HG03139 (cell line): ENCODE results near the gene TRPM8.
"Not testable (repeated sequence)": the region's sequence is repeated elsewhere in the genome, so short reads cannot be mapped to it uniquely, and the experiment has no call there.

Experiments
- ATAC-seq: cut with Tn5 transposase; IDR thresholded peaks from one replicate; pipeline ENCODE4 v1.9.1; 2021; ENCODE audit not compliant: unreplicated experiment

TRPM8 gene

DNA sequence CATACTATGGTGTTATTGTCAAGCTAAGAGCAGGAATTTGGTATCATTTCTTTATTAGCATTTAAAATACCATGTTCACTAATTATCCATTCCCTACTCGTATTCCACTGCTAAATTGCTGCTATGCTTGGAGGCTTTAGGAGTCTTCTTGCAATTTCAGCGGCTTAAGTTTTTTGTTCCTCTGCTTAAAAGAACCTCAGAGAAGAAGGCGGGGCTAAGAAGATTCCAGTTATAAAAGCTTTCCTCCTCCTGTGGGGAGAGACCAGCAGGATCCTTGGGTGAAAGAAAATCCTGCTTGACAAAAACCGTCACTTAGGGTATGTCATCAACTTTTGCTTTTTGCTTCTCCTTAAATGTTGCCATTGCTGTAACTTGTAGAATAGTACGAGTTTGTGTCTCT, at the start of gene TRPM8:
Gene TRPM8 (plus strand): TSS at position 258 of the 400 bp plus-strand sequence. CDS start 9,165 bp downstream, outside the sequence.
- ATAC-seq: no peak

DNA sequence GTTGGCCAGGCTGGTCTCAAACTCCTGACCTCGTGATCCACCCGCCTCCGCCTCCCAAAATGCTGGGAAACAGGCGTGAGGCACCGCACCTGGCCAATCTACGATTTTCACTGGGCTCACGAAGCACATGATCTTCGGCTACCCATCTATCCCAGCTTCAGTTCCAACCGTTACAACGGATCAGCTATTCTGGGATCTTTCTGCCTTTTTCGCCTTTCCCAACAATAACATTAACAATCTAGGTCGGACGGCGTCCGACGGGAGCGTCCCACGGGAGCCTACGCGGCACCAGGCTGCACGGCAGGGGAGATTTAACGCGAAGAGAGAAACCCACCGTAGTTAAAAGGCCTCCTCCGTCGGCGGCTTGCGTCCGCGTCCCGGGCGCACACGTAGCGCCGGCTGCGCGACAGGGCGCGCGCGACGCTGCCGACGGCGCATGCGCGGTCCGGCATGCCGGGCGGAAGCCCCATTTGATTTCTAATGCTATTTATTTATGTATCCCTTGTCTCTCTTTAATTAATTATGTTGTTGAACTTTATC, 49.1 kb upstream of the TRPM8 start, which contains the start of gene MSL3B:
Gene MSL3B (minus strand): TSS at position 394 of the 540 bp plus-strand sequence.
- ATAC-seq: peak; percentile 71

DNA sequence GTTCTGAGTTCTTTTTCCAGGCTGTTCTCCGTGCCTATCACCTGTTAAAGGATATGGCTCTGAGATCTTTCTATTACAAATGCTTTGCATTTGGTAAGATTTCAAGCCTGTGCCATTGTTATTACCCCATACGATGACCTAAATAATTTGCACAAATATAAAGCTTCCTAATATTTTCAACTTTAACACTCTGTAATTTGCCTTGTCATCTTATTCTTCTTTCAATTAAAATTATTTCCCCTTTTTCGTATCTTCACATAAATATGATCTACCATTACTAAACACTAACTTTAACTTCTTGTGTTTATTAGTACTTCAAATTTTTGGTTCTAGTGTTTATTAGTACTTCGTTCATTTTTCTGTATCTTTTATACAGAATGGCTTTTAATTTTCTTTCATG, 45.7 kb upstream of the TRPM8 start:
- no peak for ATAC-seq

DNA sequence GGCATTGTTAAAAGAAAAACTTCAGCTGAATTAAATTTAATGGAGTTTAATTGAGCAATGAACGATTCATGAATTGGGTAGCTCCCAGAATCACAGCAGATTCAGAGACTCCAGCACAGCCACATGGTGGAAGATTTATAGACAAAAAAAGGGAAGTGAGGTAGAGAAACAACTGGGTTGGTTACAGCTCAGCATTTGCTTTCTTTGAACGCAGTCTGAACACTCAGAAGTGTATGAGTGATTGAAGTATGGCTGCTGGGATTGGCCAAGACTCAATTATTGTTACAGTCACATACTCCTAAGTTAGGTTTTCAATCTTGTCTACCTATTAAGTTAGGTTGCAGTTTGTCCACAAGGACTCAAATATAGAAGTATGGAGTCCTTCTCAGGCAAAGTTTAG, 45.0 kb upstream of the TRPM8 start:
- ATAC-seq: not testable (repeated sequence)

DNA sequence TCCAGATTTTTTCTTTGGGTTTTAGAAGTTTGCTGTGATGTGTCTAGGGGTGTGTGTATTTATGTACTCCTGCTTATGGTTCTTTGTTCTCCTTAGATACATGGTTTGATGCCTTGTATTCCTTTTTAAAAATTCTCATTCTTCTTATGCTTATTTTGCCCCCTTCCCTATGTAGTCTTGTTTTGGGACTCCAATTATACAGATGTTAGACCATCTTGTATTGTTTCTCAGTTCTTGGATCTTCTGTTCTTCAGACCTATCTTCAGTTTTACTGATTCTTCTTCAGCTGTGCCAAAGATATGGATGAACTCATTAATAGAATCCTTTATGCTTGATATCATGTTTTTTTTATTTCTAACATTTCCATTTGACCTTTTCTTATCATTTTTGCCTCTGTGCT, 34.8 kb upstream of the TRPM8 start:
- ATAC-seq: no peak

DNA sequence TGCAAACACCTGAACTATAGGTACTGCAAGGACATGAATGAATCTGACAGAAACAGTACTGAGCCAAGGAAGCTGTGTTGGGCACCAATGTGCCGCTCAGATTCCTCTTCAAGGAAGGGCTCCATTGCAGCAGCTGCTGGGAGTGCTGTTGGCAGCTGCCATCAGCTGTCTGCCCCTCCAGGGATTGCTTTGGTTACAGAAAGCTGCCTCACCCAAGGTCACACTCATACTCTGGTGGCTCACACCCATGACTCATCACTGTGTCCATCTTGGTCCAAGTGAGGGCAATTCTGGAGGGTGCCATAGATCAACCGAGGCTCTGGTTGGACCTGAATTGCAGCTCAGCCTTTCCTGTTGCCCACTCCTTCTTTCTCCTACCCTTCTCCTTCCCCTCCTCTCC, 24.4 kb upstream of the TRPM8 start:
- ATAC-seq: no peak

DNA sequence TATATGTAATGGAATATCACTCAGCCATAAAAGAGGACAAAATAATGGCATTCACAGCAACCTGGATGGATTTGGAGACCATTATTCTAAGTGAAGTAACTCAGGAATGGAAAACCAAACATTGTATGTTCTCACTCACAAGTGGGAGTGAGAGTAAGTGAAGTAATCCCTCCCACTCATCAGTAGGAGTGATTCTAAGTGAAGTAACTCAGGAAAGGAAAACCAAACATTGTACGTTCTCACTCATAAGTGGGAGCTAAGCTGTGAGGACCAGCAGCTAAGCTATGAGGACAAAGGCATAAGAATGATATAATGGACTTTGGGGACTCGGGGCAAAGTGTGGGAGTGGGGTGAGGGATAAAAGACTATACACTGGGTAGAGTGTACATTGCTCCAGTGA, 20.9 kb upstream of the TRPM8 start:
- not testable (repeated sequence) for ATAC-seq

DNA sequence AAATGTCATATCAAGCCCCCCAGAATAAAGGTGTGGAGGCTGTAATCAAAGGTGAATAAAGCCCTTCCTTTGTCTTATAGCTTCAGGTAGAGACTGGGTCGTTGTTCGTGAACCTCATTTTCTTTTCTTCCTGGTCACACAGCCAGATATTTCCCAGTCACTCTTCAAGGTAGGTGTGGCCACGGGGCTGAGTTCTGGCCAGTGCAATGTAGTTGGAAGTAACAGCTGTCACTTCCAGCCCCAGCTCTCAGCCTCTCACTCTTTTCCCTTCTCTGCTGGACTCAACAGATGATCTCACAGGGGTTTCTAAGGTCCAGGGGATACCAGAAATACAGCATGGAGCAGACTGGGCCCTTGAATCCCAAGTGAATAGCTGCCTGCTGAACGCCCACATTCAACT, 15.8 kb upstream of the TRPM8 start:
- ATAC-seq: no peak

DNA sequence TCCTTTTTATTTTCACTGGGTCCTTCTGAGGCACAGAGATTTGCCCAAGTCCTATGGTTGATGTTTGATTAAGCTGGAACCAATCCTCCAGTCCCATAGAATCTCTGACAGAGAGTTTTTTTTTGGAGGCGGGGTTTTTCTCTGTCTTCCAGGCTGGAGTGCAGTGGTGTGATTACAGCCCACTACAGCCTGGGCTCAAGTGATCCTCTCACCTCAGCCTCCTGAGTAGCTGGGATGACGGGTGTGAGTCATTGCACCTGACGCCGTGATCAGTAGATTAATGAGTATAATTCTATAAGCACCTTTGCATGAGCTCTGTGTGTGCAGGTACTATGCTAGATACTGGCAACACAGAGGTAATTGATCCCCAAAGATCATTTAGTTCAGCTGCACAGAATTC, 15.3 kb upstream of the TRPM8 start:
- ATAC-seq: no peak

DNA sequence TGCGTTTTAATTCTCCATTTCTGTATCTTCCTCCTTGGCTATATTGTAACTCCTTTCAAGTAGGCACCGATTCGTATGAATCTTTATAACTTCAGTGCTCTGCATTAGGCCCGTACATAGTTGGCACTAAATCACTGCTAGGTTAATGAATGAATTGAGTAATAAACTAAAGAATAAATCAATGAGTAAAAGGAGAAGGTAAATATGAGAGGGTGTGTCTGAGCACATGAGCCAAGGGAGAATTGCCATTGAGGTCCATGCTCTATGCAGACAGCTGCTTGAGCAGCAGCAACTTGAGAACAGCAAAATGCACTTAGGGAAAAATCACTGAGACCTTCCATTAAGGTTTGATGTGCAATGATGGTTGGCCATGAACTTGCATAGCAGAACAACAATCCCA, 11.2 kb upstream of the TRPM8 start:
- ATAC-seq: no peak

DNA sequence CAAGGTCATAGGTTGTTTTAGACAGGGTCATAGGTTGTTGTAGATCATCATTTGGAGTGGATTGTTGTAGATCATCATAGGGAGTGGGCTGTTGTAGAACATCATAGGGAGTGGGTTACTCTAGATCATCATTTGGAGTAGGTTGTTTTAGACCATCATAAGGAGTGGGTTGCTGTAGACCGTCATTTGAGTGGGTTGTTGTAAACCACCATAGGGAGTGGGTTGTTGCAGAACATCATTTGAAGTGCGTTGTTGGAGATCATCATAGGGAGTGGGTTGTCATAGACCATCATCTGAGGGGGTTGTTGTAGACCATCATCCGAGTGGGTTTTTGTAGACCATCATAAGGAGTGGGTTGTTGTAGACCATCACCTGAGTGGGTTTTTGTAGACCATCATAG, 9.5 kb upstream of the TRPM8 start:
- no peak for ATAC-seq

DNA sequence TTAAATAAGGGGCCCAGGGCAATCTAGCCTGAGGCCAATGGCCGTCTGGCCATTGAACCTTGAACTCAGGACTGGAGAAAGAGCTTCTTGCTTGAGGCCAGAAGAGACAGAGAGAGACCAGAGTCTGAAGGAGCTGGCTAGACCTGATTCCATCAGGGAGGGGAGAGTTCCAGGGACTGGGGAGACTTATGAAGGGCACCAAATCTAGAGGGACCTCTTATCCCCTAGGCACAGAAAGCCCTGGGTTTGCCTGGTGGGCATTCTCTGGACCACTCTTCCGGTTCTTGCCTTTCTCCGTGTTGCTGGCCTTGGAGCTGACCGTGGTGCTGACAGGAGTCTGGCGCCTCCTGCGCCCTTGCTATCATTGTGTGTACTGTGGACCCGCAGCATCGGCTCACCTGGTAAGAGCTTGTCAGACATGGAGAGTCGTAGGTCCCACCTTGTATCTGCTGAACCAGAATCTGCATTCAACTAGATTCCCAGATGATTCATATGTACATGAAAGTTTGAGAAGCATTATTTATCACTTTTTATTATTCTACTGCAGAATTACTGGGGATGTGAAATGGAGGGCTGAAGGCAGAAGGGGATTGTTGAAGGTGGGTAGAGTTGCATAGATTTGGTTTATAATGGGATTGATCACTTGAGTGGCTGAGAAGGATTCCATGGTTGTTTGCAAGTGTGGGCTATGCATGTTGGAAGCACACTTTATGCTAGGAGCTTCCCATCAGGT, 4.3 kb upstream of the TRPM8 start:
- ATAC-seq: no peak

DNA sequence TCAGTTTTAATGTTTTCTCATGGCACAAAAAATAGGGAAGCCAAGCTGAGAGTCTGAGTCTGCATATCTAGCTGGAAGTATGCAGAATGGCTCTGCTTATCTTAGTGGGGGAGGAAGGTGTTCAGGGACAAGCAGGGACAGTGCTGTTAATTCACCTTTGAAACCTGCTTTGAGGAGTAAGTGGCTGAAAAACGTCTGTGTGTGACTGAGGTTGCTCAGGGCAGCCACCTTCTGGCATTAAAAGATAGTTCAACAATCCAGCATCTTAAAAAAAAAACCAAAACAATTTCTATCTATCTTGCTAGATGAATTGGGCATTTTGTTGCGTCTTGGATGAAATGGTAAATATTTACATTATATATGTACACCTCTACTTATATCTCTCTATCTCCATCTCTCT, 2.0 kb upstream of the TRPM8 start:
- ATAC-seq: no peak

DNA sequence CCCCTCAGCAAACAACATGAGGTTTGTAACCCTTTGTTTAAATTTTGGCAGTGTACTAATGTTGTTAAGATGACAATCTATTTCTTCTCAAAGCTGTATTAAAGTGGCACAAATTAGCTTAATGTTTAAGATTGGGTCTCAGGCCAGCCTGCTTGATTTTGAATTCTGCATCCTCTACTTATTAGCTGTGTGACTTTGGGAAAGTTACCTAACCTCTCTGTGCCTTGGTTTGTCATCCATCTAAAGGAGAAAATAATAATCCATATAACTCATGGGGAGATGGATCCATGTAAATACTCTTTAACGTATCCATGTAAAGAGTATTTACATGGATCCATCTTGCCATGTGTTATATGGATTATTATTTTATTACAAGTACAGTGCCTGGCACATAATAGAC, 2.1 kb downstream of the TRPM8 start:
- no peak for ATAC-seq

DNA sequence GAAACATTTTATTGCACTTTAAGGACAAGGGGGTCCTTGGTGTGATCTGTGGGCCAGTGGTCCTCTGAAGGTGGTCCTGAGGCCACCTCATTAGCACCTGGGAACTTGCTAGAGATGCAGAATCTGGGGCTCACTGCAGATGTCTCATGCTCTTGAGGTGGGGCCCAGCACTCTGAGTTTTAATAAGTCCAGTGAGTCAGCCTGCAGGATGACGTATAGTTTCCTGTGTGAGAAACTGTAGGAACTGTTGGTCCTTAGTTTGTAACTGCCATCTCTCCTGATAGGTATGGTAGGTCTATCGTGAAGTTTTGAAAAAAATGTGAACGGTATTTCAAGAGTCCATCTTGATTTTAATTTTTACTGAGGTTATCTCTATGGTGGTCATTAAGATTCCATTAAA, 2.8 kb downstream of the TRPM8 start:
- ATAC-seq: no peak

DNA sequence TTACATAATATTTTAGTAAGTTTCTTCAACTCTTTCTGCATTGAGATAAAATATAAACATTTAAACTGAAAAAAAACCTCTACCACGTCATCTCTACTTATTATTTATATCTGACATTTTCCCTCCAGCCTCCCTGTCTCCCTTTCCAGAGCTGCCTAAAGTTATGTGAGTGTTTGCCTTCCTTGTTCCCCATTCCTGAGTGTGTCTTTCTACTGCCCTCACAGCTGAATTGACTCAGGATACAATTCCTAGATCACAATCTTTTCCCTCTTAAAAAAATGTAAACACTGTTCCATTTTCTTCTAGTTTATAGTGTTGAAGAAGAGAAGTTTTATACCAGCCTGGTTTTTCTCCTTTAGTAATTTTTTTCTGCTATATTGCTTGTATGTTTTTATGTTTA, 5.3 kb downstream of the TRPM8 start:
- no peak for ATAC-seq

DNA sequence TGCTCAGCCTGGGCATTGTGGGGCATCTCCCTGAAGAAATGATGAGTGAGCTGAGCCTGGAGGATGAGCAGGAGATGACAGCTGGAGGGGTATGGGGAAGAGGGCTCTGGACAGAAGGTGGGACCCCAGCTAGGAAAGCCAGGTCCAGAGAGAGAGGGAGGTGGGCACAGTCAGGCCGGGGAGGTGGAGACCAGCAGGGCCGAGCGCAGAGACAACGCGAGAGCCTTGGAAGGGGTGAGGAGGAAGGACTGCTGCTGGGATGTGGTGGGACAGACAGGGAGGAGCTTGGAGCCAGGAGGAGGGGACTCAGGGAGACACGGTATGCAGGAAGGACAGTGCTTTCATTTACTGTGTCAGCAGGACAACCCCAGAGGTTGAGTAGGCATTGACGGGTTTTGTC, 8.2 kb downstream of the TRPM8 start:
- no peak for ATAC-seq

DNA sequence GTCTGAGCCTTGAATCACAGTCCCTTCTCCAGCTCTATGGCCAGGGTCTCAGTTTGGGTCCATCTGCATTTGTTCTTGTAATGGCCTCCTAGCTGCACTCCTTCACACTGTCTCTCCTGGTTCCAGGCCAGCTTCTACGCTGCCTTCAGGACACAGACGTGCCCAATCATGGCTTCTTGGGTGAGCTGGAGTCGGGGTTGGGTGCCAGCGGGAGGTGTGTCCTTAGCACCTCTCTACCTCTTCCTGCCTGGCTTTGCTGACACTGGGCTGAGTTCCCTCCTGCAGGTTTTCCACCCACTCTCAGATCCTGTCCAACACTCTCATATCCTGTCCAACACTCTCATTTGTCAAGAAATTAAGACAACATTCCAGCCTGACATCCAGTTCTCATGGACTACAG, 9.6 kb downstream of the TRPM8 start:
- ATAC-seq: no peak

DNA sequence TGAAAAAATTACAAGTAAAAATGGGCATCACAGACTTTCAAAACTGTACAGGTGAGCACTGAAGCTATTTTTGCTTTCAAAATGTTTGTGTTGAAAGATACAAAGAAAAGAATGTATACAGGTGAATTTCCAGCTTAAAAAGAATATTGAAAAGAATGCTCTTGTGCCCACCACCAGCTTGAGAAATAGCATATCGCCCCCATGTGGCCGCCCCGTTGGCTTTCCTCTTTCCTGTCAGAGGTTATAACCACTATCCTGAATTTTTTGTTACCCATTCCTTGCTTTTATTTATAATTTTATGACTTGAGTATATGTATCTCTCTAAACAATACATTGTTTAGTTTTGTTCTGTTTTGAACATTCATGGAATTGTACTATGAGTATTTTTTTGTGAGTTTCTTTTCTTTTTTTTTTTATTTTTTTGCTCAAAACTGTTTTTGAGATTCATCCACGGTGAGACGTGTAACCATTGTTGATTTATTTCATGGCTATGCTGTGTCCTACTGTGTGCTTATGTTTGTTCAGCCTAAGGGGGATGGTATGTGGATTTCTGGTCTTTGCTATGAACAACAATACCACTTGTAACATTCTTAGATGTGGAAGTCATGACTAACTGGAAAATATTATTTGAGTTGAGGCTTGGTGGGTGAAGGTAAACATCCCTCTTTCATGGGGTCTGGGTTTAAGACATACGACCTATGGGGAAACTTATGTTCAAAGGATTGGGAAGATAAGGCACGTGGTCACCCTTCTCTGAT, 11.6 kb downstream of the TRPM8 start:
- ATAC-seq: no peak

DNA sequence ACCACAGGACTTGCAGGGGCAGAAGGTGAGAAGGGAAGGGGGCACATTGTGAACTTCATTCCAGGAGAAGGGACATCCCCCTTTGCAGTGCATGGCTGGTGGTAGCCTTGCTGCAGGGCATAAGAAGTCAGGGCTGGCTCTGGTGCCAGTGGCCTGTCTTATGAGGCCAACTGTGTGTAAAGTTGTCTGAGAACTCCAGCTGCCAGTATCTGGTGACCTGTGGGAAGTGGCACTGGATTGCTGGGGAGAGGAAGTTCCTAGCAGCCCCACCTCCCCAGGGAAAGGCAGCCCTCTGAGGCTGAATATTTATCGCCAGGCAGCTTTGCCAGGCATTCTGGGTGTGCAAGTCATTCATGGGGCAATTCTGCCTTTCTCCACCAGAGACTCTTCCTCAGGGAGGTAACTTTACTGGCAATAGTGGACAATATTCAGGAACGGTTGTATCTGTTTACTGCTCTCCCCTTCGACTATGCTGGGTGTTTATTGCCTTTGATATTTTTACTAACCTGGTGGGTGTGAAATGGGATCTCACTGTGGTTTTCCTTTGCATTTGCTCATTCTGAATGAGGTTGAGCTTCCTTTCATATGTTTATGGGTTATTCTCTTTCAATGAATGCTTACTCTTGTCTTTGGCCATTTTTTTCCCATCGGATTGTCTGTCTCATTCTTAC, 12.3 kb downstream of the TRPM8 start:
- no peak for ATAC-seq

DNA sequence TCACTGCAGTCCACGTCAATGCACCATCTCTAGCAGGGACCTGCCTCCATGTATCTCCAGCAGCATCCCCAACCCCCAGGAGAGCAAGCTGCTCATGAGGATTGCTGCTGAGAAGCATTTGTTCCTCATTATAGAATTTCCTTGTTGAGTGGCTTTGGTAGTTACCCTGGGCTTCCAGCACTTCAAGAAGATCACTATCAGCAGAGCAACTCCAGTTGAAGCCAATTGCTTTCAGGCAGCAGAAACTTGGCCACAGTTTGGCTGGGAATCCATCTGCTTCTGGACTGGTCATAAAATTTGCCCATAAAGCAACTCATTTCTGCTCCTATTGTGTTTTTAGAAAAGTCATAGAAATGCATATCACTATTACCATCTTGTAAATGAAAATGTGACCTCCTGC, 17.4 kb downstream of the TRPM8 start:
- no peak for ATAC-seq

DNA sequence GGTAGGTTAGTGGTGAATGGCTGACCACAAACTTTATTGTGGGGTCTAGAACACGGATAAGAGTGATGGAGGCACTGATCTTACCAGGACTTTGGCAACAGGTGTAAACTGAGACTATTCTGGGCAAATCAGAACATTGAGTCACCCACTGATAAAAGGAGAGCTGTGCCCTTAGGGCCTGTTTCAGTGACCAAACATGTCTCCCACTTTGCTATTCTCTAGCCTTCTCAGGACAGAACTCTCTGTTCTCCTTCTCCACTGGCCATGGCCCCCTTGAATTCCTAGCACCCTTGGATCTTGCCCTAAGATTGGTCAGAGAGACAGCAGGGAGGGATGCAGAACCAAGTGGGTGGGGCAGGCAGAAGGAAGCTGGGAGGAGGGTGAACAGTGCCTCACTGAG, 18.3 kb downstream of the TRPM8 start:
- no peak for ATAC-seq
